Femur (tissue), 1 donor: Measurements from ENCODE around the gene ADAMTS8.
"Not testable (repeated sequence)": the region's sequence is repeated elsewhere in the genome, so short reads cannot be mapped to it uniquely, and the experiment has no call there.

Source experiments
- DNase-seq: peaks from one replicate; pipeline ENCODE4 v3.0.0-alpha.2; 2017

The ADAMTS8 gene

GRCh38 chr11:130438401-130439159 lies 10.2 kb upstream of the ADAMTS8 start:
- DNase-seq: not testable (repeated sequence)

GRCh38 chr11:130437848-130438247 lies 9.4 kb upstream of the ADAMTS8 start:
- DNase-seq: no peak

DNA sequence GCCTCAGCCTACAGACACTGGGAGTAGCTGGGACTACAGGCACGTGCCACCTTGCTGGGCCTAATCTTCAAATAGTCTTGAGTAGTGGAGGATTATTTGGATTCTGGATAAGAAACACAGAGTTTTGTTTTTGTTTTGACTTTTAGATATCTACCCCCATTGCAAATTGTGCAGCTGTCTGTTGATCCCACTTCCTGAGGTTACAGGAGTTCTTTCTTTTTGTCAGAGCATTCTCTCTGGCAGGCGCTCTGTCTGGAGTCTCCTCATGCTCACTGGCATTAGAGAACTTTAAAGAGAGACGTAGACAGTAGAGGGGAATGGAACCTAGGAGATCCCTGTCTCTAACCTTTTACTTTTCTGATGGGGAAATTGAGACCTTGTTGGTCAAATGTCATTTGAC lies 7.8 kb upstream of the ADAMTS8 start:
- DNase-seq: no peak

GRCh38 chr11:130435671-130436070 lies 7.3 kb upstream of the ADAMTS8 start:
- DNase-seq: no peak

DNA sequence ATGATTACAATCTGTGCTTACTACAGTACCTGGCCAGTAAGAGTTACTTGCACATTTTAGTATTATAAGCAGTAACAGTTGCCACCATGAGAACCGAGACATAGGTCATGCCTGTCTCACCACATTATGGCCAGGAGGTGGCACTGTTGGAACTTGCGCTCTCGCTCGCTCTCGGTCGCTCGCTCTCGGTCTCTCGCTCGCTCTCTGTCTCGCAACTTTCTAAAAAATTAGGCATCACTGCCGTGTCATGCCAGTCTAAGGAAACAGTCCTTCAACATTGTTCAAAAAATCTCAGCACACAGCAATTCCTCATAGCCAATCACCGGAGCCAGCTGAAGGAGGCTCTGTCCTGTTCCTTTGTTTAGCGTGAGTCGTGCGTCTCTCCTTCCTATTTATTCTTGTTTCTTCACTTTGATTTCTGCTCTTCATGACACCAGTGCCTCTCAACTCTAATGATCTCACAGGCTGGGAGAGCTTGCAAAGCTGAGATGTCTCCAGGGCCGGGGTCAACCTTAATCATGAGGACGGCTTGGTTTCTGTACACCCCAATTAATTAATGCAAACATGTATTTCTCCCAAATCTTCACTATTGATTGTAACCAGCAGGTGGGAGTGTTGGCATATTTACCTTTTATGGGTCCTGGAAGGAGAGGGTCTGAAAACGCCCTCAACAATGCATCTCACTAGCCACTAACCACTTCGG lies 6.3 kb upstream of the ADAMTS8 start:
- peak; percentile 85 for DNase-seq

DNA sequence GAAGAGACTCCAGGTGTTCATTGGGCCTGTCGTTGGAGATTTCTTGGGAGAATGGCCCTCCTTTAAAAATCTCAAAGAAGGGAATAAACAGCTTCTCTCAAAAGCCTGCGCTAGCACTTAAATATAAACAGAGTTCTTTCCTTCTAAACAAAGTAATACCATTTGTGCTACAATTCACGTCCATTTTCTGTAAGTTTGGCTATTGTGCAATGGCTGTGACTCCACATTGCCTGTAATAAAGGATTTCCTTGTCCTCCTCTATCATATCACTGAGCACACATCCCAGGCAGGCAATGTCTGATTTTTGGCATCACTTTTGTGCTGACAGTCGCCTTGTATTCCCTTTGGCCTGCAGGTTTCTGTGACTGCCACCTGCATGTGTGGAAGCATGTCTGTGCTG lies 4.9 kb upstream of the ADAMTS8 start:
- DNase-seq: no peak

DNA sequence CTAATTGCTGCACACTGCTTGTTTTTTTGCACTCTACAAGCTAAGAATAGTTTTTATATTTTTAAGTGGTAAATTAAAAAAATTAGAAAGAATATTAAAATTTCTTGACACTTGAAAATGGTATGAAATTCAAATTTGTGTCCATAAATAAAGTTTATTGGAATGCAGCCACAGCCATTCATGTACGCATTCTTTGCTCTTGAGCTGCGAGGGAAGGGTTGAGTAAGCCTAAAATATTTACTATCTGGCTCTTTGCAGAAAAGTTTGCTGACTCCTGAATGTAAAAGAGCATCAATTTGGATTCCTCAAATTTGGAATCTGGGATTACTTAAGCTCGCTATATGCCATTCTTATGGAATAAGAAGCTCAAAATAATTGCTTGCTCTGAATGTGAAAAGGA lies 3.4 kb upstream of the ADAMTS8 start:
- no peak for DNase-seq

- DNase-seq: peak; percentile 79
Measured at GRCh38 chr11:130431331-130431773, 2.9 kb upstream of the ADAMTS8 start.

DNA sequence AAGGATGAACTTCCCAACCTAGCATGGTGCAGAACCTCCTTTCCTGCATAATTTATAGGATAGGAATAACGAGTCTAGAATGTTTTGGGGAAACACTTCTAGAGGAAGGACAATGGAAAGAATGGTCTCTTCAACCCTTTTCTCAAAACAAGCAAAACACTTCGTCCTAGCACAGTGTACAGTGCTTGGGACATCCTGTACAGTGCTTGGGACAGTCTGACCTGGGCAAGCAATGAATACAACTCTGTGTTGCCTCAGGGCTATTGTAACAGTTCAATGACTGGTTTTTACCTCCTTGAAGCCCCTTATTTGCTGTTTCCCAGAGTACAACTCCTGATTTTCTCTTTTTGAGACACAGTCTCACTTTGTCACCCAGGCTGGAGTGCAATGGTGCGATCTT lies 1.6 kb upstream of the ADAMTS8 start:
- no peak for DNase-seq

GRCh38 chr11:130429120-130429681 lies 792 bp upstream of the ADAMTS8 start:
- no peak for DNase-seq

- DNase-seq: peak; percentile 44
Measured at GRCh38 chr11:130427581-130428315, 661 bp downstream of the ADAMTS8 start.

- peak; percentile 42 for DNase-seq
Measured at GRCh38 chr11:130426837-130427341, 1.5 kb downstream of the ADAMTS8 start.

- DNase-seq: no peak
Measured at GRCh38 chr11:130426223-130426836, 2.1 kb downstream of the ADAMTS8 start.

- no peak for DNase-seq
Measured at GRCh38 chr11:130425156-130425555, 3.3 kb downstream of the ADAMTS8 start.

DNA sequence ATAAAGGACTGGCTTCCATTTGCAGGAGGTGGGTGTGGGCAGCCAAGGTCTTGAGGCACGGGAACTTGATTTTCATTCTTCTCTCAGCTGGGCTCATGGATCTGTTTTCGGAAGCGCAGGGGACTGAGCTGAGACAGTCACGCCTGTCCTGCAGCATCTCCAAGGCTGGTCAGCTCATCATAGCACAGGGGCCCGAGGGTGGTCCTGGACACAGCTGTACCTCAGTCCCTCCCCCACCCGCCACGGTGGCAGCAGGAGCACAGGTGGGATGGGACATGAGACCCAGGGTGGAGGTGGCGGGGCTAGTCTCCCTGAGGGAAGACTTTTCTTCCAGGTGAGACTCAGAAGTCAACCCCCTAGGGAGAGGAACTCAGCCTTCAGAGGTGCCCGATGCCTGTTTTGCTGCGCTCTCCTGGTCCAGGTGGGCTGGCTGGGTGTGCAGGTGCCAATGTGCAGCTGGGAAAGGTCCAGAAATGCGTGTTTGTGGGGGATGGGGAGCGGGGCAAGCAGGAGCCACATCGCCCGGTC lies 3.7 kb downstream of the ADAMTS8 start:
- no peak for DNase-seq

DNA sequence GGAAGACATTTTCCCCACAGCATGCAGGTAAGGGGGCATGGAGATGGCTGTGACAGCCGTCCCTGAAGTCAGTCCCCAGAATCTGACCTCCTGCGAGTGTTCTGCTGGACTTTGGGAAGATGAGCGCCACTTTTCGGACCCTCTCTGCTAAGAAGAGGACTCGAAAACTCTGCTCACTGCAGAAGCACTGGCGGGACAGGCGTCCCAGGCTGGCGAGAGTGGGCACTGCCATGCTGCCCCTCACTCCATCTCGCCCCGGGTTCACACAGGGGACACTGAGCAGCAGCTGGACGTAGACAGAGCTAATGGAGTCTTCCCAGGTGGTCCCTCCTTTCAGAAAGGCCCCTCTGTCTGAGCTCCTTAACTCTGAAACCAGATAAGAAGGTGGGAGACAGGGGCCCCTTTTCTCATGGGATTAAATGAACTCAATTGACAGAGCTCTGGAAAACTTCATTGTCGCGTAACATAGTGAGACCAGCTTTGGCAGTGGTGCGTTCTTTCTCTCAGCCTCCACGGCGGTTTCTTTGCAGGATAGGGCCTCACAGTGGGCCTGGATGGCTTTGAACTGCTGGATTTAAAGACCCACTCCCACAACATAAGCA lies 4.8 kb downstream of the ADAMTS8 start:
- no peak for DNase-seq

DNA sequence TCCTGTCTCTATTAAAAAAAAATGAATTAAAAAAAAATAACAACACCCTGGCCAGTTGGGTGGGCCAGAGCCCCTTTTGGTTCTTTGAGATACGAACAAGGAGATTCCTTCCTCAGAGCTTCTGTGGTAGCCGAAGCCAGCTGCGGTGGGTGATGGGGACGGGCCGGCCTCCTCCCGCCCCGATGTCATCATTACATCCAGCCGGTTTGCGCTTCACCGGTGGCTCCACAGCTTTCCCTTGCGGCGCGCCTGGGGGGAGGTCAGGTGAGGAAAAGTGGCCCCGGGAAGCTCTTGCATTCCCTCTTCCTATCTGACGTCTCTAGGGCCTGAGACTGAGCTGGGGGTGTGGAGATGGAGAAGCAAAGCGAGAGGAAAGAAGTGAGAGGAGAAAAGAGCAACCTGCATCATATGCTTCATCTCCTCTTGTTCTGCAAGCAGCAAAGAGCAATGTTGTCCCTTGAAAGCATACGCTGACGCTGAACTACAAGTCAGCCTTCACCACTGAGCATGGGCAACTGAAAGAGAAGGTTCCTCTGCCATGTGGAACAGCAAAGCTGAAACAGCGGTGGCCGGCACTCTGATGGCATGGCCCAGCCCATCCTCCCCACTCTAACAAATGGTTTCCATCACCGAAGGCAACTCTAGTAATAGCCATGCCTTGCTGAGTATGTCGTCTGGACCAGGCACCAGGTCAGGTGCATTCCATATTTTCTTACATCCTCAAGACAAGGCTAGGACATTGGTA lies 6.0 kb downstream of the ADAMTS8 start:
- no peak for DNase-seq

- DNase-seq: no peak
Measured at GRCh38 chr11:130421697-130422096, 6.7 kb downstream of the ADAMTS8 start.

DNA sequence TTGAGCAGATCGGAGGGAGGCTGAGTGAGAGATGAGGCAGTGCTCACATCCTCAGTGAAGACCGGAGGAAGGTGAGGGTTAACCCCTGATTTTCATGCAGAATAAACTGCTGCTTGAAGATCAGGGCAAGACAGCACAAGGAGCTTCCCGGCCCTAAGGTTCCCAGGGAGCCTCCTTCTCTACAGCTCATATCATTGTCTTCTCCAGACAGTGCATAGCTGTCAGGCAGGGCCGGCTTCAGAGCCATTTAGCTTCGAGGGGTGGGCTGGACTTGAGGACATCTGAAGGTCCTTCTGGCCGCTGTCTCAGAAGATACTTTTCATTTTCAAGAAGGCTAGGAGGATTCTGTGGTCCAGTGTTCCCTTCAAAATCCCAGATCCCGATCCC lies 7.2 kb downstream of the ADAMTS8 start:
- DNase-seq: no peak

GRCh38 chr11:130420478-130421198 lies 7.8 kb downstream of the ADAMTS8 start:
- no peak for DNase-seq

DNA sequence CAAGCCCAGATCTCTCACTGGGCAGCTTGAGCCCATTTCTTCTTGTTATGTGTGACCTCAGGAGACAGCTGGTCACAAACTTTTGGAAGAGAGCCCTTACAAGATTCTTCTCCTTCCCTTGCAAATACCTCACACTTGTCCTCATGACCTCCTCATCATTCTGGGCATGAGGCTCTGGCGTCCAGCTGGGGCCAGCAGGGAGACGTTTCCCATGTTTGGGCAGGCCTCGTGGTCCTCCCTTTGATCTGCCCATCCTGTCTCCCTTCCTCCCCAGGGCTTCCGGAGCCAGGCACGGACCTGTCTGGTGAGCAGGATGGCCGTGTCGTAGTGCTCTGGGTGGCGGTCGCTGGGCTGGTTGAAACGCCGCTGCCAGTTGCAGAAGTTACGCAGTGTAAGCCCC lies 9.7 kb downstream of the ADAMTS8 start:
- DNase-seq: no peak
